GM10266 (cell line): Measurements from ENCODE around the gene PDSS2.
"Not testable (repeated sequence)": the region's sequence is repeated elsewhere in the genome, so short reads cannot be mapped to it uniquely, and the experiment has no call there.

Source experiments
- DNase-seq: peaks from one replicate; pipeline ENCODE4 v3.0.0; 2012; ENCODE audit errors: extremely low spot score
- CTCF ChIP-seq: IDR thresholded peaks from 2 replicates; pipeline ENCODE4 v1.5.1; 2012; ENCODE audit warnings: mild to moderate bottlenecking, low read depth; ENCODE audit not compliant: control insufficient read depth, insufficient read depth; ENCODE audit errors: missing control alignments

The PDSS2 gene

GRCh38 chr6:107122748-107123147 is 336.6 kb downstream of the PDSS2 start:
- DNase-seq: no peak
- no peak for TF ChIP-seq CTCF

GRCh38 chr6:107121964-107122495 is 337.3 kb downstream of the PDSS2 start:
- DNase-seq: no peak
- TF ChIP-seq CTCF: no peak

GRCh38 chr6:107121266-107121665 is 338.1 kb downstream of the PDSS2 start:
- no peak for TF ChIP-seq CTCF
- no peak for DNase-seq

- DNase-seq: no peak
Observed at GRCh38 chr6:107120404-107120803, 339.0 kb downstream of the PDSS2 start.

GRCh38 chr6:107118976-107119375 is 340.4 kb downstream of the PDSS2 start:
- TF ChIP-seq CTCF: no peak
- DNase-seq: no peak

More at GRCh38 chr6:107120404-107120803, 339.0 kb downstream of the PDSS2 start:
- no peak for TF ChIP-seq CTCF

GRCh38 chr6:107118540-107118939 is 340.8 kb downstream of the PDSS2 start:
- not testable (repeated sequence) for DNase-seq

- TF ChIP-seq CTCF: no peak
- DNase-seq: no peak
Observed at GRCh38 chr6:107116931-107117330, 342.4 kb downstream of the PDSS2 start.

GRCh38 chr6:107116328-107116892 is 343.0 kb downstream of the PDSS2 start:
- peak; percentile 49 for DNase-seq
- no peak for TF ChIP-seq CTCF
